AG04449 (cell line): ENCODE measurements around the gene STK17B.

Experiments used
- CTCF ChIA-PET: fragments of 350-600 bp; formaldehyde crosslinking; extraction: SDS; loops from one replicate; lab custom pipeline; 2021; ENCODE audit warnings: antibody characterized with exemption; lab: Yijun Ruan, JAX
- POLR2A ChIA-PET: fragments of 400-600, 350-600 bp; formaldehyde crosslinking; extraction: SDS; loops from one replicate; lab custom pipeline; 2020; ENCODE audit warnings: antibody characterized with exemption, inconsistent platforms; lab: Yijun Ruan, JAX
- DNase-seq: peaks from one replicate; pipeline ENCODE4 v3.0.0-alpha.2; 2010; ENCODE audit warnings: low read depth, low spot score
- H3K4me3 ChIP-seq: 2 replicates; pipeline ENCODE4 v1.5.1; 2011; ENCODE audit warnings: low read depth, mild to moderate bottlenecking, control low read depth, low read length
- TF ChIP-seq, protein P1 (sequence below): IDR thresholded peaks from one replicate; pipeline ENCODE4 v1.5.1; 2011; ENCODE audit warnings: mild to moderate bottlenecking, moderate library complexity, low read length, control low read depth, inconsistent platforms; ENCODE audit not compliant: insufficient read depth; ENCODE audit errors: missing control alignments

STK17B gene

GRCh38 chr2:196086517-196087368, 84.6 kb downstream of the STK17B start:
- TF ChIP-seq, protein P1, sequence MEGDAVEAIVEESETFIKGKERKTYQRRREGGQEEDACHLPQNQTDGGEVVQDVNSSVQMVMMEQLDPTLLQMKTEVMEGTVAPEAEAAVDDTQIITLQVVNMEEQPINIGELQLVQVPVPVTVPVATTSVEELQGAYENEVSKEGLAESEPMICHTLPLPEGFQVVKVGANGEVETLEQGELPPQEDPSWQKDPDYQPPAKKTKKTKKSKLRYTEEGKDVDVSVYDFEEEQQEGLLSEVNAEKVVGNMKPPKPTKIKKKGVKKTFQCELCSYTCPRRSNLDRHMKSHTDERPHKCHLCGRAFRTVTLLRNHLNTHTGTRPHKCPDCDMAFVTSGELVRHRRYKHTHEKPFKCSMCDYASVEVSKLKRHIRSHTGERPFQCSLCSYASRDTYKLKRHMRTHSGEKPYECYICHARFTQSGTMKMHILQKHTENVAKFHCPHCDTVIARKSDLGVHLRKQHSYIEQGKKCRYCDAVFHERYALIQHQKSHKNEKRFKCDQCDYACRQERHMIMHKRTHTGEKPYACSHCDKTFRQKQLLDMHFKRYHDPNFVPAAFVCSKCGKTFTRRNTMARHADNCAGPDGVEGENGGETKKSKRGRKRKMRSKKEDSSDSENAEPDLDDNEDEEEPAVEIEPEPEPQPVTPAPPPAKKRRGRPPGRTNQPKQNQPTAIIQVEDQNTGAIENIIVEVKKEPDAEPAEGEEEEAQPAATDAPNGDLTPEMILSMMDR, result no peak
- H3K4me3 ChIP-seq, result no peak overlapping the region
- ChIA-PET CTCF (interaction anchor here (0.7 to 1.5 kb wide), 5 partner anchors 8 to 664 kb away, joined by 3 to 9 read pairs (median 4); partner anchors contain the start of gene DNAH7), POLR2A (no interaction called here)
- no peak for DNase-seq

DNA sequence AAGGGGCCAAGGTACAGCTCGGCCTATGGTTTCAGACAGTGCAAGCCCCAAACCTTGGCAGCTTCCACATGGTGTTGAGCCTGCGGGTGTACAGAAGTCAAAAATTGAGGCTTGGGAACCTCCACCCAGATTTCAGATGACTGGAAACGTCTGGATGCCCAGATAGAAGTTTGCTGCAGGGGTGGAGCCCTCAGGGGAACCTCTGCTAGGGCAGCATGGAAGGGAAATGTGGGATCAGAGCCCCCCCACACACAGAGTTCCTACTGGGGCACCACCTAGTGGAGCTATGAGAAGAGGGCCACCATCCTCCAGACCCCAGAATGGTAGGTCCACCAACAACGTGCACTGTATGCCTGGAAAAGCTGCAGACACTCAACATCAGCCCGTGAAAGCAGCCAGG, 87.8 kb downstream of the STK17B start:
- ChIA-PET POLR2A (no interaction called here), CTCF (interaction anchor here (10.9 kb wide), 1 partner anchor 254 kb away, joined by 151 read pairs; no protein-coding TSS in a partner anchor)
- TF ChIP-seq, protein P1, result no peak
- H3K4me3 ChIP-seq, result no peak overlapping the region
- no peak for DNase-seq
